Measurements from ENCODE around the gene JPH3.

DNA sequence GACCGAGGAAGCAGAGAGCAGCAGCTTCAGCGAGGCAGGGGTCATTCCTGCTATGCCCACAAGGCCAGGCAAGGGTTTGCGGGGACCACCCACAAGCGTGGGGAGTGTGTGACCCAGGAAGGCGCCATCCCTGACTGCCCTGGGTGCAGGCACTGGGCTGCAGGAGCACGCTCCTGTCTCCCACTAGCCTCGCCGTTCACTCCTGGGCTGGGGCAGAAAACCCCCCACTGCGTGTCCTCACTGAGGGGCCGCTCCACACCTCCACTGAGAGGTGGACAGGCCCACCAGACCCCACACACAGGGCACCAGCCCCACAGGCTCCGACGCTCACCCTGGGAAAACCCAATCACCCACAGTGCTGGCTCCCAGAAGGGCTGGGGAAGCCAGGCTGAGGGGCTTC is 107.4 kb downstream of the JPH3 start:
- TF ChIP-seq, protein P1, sequence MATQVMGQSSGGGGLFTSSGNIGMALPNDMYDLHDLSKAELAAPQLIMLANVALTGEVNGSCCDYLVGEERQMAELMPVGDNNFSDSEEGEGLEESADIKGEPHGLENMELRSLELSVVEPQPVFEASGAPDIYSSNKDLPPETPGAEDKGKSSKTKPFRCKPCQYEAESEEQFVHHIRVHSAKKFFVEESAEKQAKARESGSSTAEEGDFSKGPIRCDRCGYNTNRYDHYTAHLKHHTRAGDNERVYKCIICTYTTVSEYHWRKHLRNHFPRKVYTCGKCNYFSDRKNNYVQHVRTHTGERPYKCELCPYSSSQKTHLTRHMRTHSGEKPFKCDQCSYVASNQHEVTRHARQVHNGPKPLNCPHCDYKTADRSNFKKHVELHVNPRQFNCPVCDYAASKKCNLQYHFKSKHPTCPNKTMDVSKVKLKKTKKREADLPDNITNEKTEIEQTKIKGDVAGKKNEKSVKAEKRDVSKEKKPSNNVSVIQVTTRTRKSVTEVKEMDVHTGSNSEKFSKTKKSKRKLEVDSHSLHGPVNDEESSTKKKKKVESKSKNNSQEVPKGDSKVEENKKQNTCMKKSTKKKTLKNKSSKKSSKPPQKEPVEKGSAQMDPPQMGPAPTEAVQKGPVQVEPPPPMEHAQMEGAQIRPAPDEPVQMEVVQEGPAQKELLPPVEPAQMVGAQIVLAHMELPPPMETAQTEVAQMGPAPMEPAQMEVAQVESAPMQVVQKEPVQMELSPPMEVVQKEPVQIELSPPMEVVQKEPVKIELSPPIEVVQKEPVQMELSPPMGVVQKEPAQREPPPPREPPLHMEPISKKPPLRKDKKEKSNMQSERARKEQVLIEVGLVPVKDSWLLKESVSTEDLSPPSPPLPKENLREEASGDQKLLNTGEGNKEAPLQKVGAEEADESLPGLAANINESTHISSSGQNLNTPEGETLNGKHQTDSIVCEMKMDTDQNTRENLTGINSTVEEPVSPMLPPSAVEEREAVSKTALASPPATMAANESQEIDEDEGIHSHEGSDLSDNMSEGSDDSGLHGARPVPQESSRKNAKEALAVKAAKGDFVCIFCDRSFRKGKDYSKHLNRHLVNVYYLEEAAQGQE (IDR thresholded peaks at IDR 0.05; ENCODE audit: low read depth, low read length): no peak
- no peak for TF ChIP-seq SMARCA5 (IDR thresholded peaks at IDR 0.05)

All from GM12878 (cell line).